Osteoblast (primary cell): ENCODE measurements around the gene RAMP2. TPM values are rescaled to one million over a fixed set of nuclear protein-coding genes. Genes with fewer than 3 reads are reported as not detected.

ENCODE experiments used
- DNase-seq: peaks from one replicate; pipeline ENCODE4 v3.0.0; 2011; ENCODE audit warnings: low spot score, mixed read lengths; ENCODE audit not compliant: insufficient read length; ENCODE audit errors: missing footprints
- H2AFZ ChIP-seq: 2 replicates; pipeline ENCODE4 v1.6.0; 2011; ENCODE audit warnings: mild to moderate bottlenecking, low read length
- H3K27ac ChIP-seq: 2 replicates; pipeline ENCODE4 v1.5.1; 2011; ENCODE audit warnings: mild to moderate bottlenecking, low read depth, low read length, moderate library complexity
- H3K27me3 ChIP-seq: 2 replicates; pipeline ENCODE4 v1.6.0; 2012; ENCODE audit warnings: mild to moderate bottlenecking, control low read depth, inconsistent platforms, low read length, moderate library complexity; ENCODE audit not compliant: insufficient read depth
- H3K36me3 ChIP-seq: 2 replicates; pipeline ENCODE4 v1.5.1; 2011; ENCODE audit warnings: mild to moderate bottlenecking, low read length, control low read depth, moderate library complexity; ENCODE audit not compliant: insufficient read depth
- H3K4me1 ChIP-seq: 2 replicates; pipeline ENCODE4 v1.5.1; 2011; ENCODE audit warnings: mild to moderate bottlenecking, low read length, control low read depth, moderate library complexity; ENCODE audit not compliant: insufficient read depth
- H3K4me2 ChIP-seq: 2 replicates; pipeline ENCODE4 v1.6.0; 2011; ENCODE audit warnings: mild to moderate bottlenecking, low read length; ENCODE audit not compliant: insufficient read depth
- H3K4me3 ChIP-seq: fragments of 200-600 bp; sonication (generic); 3 replicates; pipeline ENCODE4 v1.5.1; 2012; ENCODE audit warnings: mild to moderate bottlenecking, low read length, inconsistent platforms; ENCODE audit not compliant: insufficient read depth
- H3K79me2 ChIP-seq: 2 replicates; pipeline ENCODE4 v1.6.0; 2012; ENCODE audit warnings: mild to moderate bottlenecking, low read length, control low read depth, inconsistent platforms; ENCODE audit not compliant: insufficient read depth
- H3K9me3 ChIP-seq: 2 replicates; pipeline ENCODE4 v1.5.1; 2011; ENCODE audit warnings: low read depth, low read length, control low read depth
- H4K20me1 ChIP-seq: 2 replicates; pipeline ENCODE4 v1.6.0; 2012; ENCODE audit warnings: mild to moderate bottlenecking, low read length, control low read depth; ENCODE audit not compliant: insufficient read depth
- total RNA-seq: library from RNA; depleted of rRNA; stranded (reverse); fragments of >200 nt; gene quantifications from 2 replicates; pipeline ENCODE4 v1.2.3, GENCODE V29; 2012
- TF ChIP-seq, protein P1 (sequence below): IDR thresholded peaks from 2 replicates; pipeline ENCODE4 v1.5.1; 2011; ENCODE audit warnings: mild to moderate bottlenecking, low read depth, low read length, moderate library complexity; ENCODE audit errors: extremely low read depth

The RAMP2 gene
- total RNA-seq, 1 donor, result not detected

DNA sequence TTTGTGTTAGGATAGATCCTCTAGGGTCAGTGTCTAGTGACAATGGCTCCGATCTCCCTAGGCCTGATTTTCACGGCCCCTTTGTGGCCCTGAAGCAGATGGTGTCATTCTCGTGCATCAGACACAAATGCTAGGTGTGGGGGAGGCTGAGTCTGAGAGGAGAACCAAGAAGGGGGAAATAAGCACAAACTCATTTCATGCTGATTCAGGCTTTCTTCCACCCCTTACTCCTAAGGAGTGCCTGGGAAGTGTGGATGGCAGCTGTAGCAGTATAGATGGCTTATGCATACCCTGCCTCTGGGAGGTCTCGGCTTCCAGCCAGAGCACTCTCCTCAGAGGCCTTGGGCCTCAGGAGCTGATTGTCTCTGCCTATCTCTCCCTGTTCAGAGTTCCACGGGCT lies 17.5 kb downstream of the RAMP2 start:
- H4K20me1 ChIP-seq, result peaks cover 3% of the 10 kb centered on the region
- no peak overlapping the region for H3K4me2 ChIP-seq
- TF ChIP-seq, protein P1, sequence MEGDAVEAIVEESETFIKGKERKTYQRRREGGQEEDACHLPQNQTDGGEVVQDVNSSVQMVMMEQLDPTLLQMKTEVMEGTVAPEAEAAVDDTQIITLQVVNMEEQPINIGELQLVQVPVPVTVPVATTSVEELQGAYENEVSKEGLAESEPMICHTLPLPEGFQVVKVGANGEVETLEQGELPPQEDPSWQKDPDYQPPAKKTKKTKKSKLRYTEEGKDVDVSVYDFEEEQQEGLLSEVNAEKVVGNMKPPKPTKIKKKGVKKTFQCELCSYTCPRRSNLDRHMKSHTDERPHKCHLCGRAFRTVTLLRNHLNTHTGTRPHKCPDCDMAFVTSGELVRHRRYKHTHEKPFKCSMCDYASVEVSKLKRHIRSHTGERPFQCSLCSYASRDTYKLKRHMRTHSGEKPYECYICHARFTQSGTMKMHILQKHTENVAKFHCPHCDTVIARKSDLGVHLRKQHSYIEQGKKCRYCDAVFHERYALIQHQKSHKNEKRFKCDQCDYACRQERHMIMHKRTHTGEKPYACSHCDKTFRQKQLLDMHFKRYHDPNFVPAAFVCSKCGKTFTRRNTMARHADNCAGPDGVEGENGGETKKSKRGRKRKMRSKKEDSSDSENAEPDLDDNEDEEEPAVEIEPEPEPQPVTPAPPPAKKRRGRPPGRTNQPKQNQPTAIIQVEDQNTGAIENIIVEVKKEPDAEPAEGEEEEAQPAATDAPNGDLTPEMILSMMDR, result no peak
- no peaks in the 10 kb centered on the region for H3K9me3 ChIP-seq
- H3K27me3 ChIP-seq, result no peaks in the 10 kb centered on the region
- no peak overlapping the region for H3K4me3 ChIP-seq
- no peak overlapping the region for H2AFZ ChIP-seq
- peaks cover 20% of the 10 kb centered on the region for H3K79me2 ChIP-seq
- DNase-seq, result no peak
- peaks cover 47% of the 10 kb centered on the region for H3K4me1 ChIP-seq
- H3K36me3 ChIP-seq, result peaks cover 36% of the 10 kb centered on the region
- H3K27ac ChIP-seq, result no peak overlapping the region

DNA sequence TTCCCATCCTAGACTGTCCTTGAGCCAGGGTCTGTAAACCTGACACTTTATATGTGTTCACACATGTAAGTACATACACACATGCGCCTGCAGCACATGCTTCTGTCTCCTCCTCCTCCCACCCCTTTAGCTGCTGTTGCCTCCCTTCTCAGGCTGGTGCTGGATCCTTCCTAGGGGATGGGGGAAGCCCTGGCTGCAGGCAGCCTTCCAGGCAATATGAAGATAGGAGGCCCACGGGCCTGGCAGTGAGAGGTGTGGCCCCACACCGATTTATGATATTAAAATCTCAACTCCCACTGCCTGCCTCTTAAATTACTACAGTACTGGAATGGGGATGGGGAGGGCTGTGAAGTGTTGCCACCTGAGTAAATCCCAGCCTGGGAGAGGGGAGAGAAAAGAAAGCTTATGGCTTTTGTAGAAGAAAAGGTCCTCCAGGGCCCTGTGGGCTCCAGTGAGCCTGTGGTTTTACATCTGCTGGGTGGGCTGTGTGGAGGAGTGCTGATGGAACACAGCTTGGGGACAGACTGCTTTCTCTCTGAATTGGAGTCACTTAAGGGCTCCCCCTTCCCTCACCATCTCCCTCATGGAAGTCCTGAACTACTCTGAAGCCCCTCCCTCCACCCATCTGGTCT lies 18.4 kb downstream of the RAMP2 start:
- no peaks in the 10 kb centered on the region for H3K9me3 ChIP-seq
- TF ChIP-seq, protein P1, result no peak
- no peak overlapping the region for H3K4me3 ChIP-seq
- H4K20me1 ChIP-seq, result peaks cover 3% of the 10 kb centered on the region
- H3K4me2 ChIP-seq, result peak overlapping the region; percentile 83
- peak; percentile 47 for DNase-seq
- no peaks in the 10 kb centered on the region for H3K27me3 ChIP-seq
- no peak overlapping the region for H2AFZ ChIP-seq
- H3K36me3 ChIP-seq, result peaks cover 36% of the 10 kb centered on the region
- peaks cover 15% of the 10 kb centered on the region for H3K79me2 ChIP-seq
- H3K27ac ChIP-seq, result no peak overlapping the region
- peaks cover 42% of the 10 kb centered on the region for H3K4me1 ChIP-seq

- peak; percentile 94 for DNase-seq
- peak within 1 kb of the TSS; percentile 54 for H2AFZ ChIP-seq
- H4K20me1 ChIP-seq, result peaks cover 3% of the 10 kb centered on the region
- H3K4me3 ChIP-seq, result peak within 1 kb of the TSS; percentile 74
- peaks cover 15% of the 10 kb centered on the region for H3K79me2 ChIP-seq
- H3K9me3 ChIP-seq, result no peaks in the 10 kb centered on the region
- peak within 1 kb of the TSS; percentile 8 for H3K27ac ChIP-seq
- peak within 1 kb of the TSS; percentile 83 for H3K4me2 ChIP-seq
- peaks cover 29% of the 10 kb centered on the region for H3K36me3 ChIP-seq
- TF ChIP-seq, protein P1, result no peak
- peaks cover 34% of the 10 kb centered on the region for H3K4me1 ChIP-seq
- no peaks in the 10 kb centered on the region for H3K27me3 ChIP-seq
Observed at GRCh38 chr17:42779936-42780850, 19.2 kb downstream of the RAMP2 start, which contains the start of gene WNK4. Gene WNK4, plus strand, starts transcription at chr17:42780610. Its CDS starts 89 bp downstream, at chr17:42780699.
